SK-N-SH (cell line): ENCODE measurements around the gene MCTP1. TPM values are rescaled to one million over a fixed set of nuclear protein-coding genes. Genes with fewer than 3 reads are reported as not detected.

Source experiments
- CTCF ChIA-PET: fragments of 300-600, 350-600 bp; formaldehyde crosslinking; extraction: SDS; loops from one replicate; lab custom pipeline; 2021; lab: Yijun Ruan, JAX
- POLR2A ChIA-PET: fragments of 350-600 bp; sonication (Branson Sonifier 250); formaldehyde crosslinking; extraction: SDS; loops from one replicate; lab custom pipeline; 2020; ENCODE audit warnings: antibody characterized with exemption, inconsistent platforms; lab: Yijun Ruan, JAX
- DNase-seq: peaks from one replicate; pipeline ENCODE4 v3.0.0; 2012
- H2AFZ ChIP-seq: fragments of 200-600 bp; sonication (generic); 2 replicates; pipeline ENCODE4 v1.8.1; 2016; ENCODE audit warnings: antibody characterized with exemption, mild to moderate bottlenecking, low read depth
- H3F3A ChIP-seq: fragments of 200-600 bp; sonication (generic); replicated peaks from 2 replicates; pipeline ENCODE3; 2016; ENCODE audit warnings: antibody characterized with exemption, mild to moderate bottlenecking; ENCODE audit not compliant: insufficient read depth
- H3K27ac ChIP-seq, 2 experiments: fragments of 200-500 bp in 1 of 2; fragments of 200-600 bp in 1 of 2; sonication (Bioruptor generic) in 1 of 2; sonication (generic), shearing (Covaris generic) in 1 of 2; 2 replicates each; pipeline versions ENCODE4 v1.5.1 to v1.6.1; 2014 to 2016; ENCODE audit warnings: low read depth in 2 of 2, inconsistent platforms in 1 of 2, low read length in 1 of 2, mild to moderate bottlenecking in 1 of 2, mixed read lengths in 1 of 2
- H3K27me3 ChIP-seq: fragments of 200-600 bp; sonication (generic), shearing (Covaris generic); 2 replicates; pipeline ENCODE4 v1.6.1; 2016; ENCODE audit warnings: mixed run types; ENCODE audit not compliant: insufficient read depth
- H3K36me3 ChIP-seq, 2 experiments: fragments of 200-500 bp in 1 of 2; fragments of 200-600 bp in 1 of 2; sonication (Bioruptor generic) in 1 of 2; sonication (generic) in 1 of 2; replicated peaks in 1 of 2; 2 replicates each; pipeline versions ENCODE3 to v1.5.1; 2014 to 2016; ENCODE audit warnings: low read length in 1 of 2, mild to moderate bottlenecking in 1 of 2; ENCODE audit not compliant: insufficient read depth in 2 of 2, control insufficient read depth in 1 of 2
- H3K4me1 ChIP-seq, 2 experiments: fragments of 200-500 bp in 1 of 2; fragments of 200-600 bp in 1 of 2; sonication (Bioruptor generic) in 1 of 2; sonication (generic), shearing (Covaris generic) in 1 of 2; 2 replicates each; pipeline versions ENCODE4 v1.5.1 to v1.6.1; 2014 to 2016; ENCODE audit warnings: low read depth in 1 of 2, low read length in 1 of 2, mixed run types in 1 of 2; ENCODE audit not compliant: insufficient read depth in 2 of 2, control insufficient read depth in 1 of 2
- H3K4me2 ChIP-seq: fragments of 200-600 bp; sonication (generic), shearing (Covaris generic); 2 replicates; pipeline ENCODE4 v1.6.1; 2017; ENCODE audit warnings: mixed run types
- H3K4me3 ChIP-seq, 2 experiments: fragments of 200-500 bp in 1 of 2; fragments of 200-600 bp in 1 of 2; sonication (Bioruptor generic) in 1 of 2; sonication (generic), shearing (Covaris generic) in 1 of 2; 2 replicates each; pipeline versions ENCODE4 v1.5.1 to v1.8.1; 2014 to 2016; ENCODE audit warnings: low read depth in 2 of 2, inconsistent platforms in 1 of 2, low read length in 1 of 2, mild to moderate bottlenecking in 1 of 2, mixed read lengths in 1 of 2, moderate library complexity in 1 of 2
- H3K79me2 ChIP-seq: fragments of 200-600 bp; sonication (generic); 2 replicates; pipeline ENCODE4 v1.8.1; 2017; ENCODE audit warnings: mild to moderate bottlenecking; ENCODE audit not compliant: insufficient read depth
- H3K9ac ChIP-seq: fragments of 200-600 bp; sonication (generic); 2 replicates; pipeline ENCODE4 v1.6.1; 2017; ENCODE audit warnings: mixed run types
- H3K9me2 ChIP-seq: fragments of 200-600 bp; sonication (generic); 2 replicates; pipeline ENCODE4 v1.6.1; 2017; ENCODE audit warnings: mixed run types
- H3K9me3 ChIP-seq: fragments of 200-600 bp; sonication (generic); 2 replicates; pipeline ENCODE4 v1.6.1; 2017; ENCODE audit warnings: mixed run types, mild to moderate bottlenecking, moderate library complexity
- H4K20me1 ChIP-seq: fragments of 200-600 bp; sonication (generic); 2 replicates; pipeline ENCODE4 v1.6.1; 2017; ENCODE audit warnings: mild to moderate bottlenecking, mixed run types; ENCODE audit not compliant: insufficient read depth
- FOSL2 ChIP-seq: IDR thresholded peaks from 2 replicates; pipeline ENCODE4 v1.4.0; 2012; ENCODE audit warnings: low read depth, mild to moderate bottlenecking, moderate library complexity, borderline replicate concordance
- FOXJ3 ChIP-seq: sonication (generic); formaldehyde crosslinking; IDR thresholded peaks from 2 replicates; pipeline ENCODE4 v1.5.1; 2020; ENCODE audit warnings: mild to moderate bottlenecking, missing genetic modification reagents
- GABPA ChIP-seq: IDR thresholded peaks from 2 replicates; pipeline ENCODE4 v1.4.0; 2012; ENCODE audit warnings: low read depth, mild to moderate bottlenecking
- GATA2 ChIP-seq: sonication (generic); formaldehyde crosslinking; IDR thresholded peaks from 2 replicates; pipeline ENCODE4 v1.5.0; 2020; ENCODE audit warnings: mild to moderate bottlenecking, missing genetic modification reagents
- JUND ChIP-seq: IDR thresholded peaks from 2 replicates; pipeline ENCODE4 v1.4.0; 2012
- POLR2AphosphoS5 ChIP-seq: IDR thresholded peaks from 2 replicates; pipeline ENCODE4 v1.6.1; 2012; ENCODE audit warnings: low read depth, low read length
- RFX5 ChIP-seq: IDR thresholded peaks from 2 replicates; pipeline ENCODE4 v1.6.1; 2012; ENCODE audit warnings: mild to moderate bottlenecking, improper control_type of control experiment, low read length
- TAF1 ChIP-seq: IDR thresholded peaks from 2 replicates; pipeline ENCODE4 v1.6.1; 2012; ENCODE audit warnings: low read depth, mild to moderate bottlenecking, low read length, moderate library complexity, borderline replicate concordance
- WGBS: methylation state at CpG from one replicate; pipeline ENCODE4 v1.1.6; 2017; ENCODE audit warnings: low lambda C conversion rate; 5-methylcytosine and 5-hydroxymethylcytosine counted together
- polyA plus RNA-seq, 3 experiments: library from polyadenylated mRNA; depleted of rRNA; stranded (reverse); fragments of >200 nt; gene quantifications; 2 replicates each; pipeline ENCODE4 v1.2.3, GENCODE V29; 2012
- TF ChIP-seq, protein P1 (sequence below): IDR thresholded peaks from 2 replicates; pipeline ENCODE4 v1.4.0; 2012; ENCODE audit warnings: low read depth, borderline replicate concordance
- TF ChIP-seq, protein P2 (sequence below): IDR thresholded peaks from 2 replicates; pipeline ENCODE4 v1.4.0; 2012; ENCODE audit warnings: low read depth, borderline replicate concordance
- TF ChIP-seq, protein P3 (sequence below): IDR thresholded peaks from 2 replicates; pipeline ENCODE4; 2012

MCTP1 gene
- polyA plus RNA-seq, 1 of the 3 experiments (the other 2 are of a cell fraction): 0.53 TPM

DNA sequence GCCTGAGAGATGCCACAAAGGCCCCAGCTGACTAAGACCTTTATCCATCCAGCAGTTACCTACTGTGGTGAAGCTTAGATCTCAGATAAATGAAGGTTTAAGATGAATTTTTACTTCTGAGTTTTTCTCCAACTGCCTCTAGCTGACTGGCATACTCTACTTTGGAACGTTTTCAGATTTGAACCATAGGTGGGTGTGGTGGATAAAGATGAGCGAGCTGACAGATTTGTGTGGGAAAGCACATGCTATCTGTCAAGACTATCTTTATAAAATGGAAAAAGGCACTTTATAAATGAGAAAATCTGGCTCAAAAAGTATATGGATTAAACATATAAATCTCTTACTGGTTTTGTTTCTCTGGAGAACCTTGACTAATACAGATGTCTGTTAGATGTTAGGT is 160.8 kb downstream of the MCTP1 start:
- Histone ChIP-seq H4K20me1 (no peaks in the 10 kb centered on the region), H3K4me2 (no peak overlapping the region), H3K9ac (no peak overlapping the region), H3K4me3 (no peak overlapping the region), H3K79me2 (no peaks in the 10 kb centered on the region), H3K27ac (no peak overlapping the region), H3K9me3 (no peaks in the 10 kb centered on the region)
- ChIA-PET CTCF (no interaction called here), POLR2A (no interaction called here)
- WGBS: 5% methylated on average over 2 of the region's 2 CpGs
- TF ChIP-seq POLR2AphosphoS5 (no peak), FOXJ3 (CRISPR knock-in tag) (no peak), GABPA (no peak), JUND (no peak), GATA2 (CRISPR knock-in tag) (no peak), FOSL2 (no peak), TAF1 (no peak)
- TF ChIP-seq, protein P1, sequence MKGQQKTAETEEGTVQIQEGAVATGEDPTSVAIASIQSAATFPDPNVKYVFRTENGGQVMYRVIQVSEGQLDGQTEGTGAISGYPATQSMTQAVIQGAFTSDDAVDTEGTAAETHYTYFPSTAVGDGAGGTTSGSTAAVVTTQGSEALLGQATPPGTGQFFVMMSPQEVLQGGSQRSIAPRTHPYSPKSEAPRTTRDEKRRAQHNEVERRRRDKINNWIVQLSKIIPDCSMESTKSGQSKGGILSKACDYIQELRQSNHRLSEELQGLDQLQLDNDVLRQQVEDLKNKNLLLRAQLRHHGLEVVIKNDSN: no peak
- TF ChIP-seq, protein P2, sequence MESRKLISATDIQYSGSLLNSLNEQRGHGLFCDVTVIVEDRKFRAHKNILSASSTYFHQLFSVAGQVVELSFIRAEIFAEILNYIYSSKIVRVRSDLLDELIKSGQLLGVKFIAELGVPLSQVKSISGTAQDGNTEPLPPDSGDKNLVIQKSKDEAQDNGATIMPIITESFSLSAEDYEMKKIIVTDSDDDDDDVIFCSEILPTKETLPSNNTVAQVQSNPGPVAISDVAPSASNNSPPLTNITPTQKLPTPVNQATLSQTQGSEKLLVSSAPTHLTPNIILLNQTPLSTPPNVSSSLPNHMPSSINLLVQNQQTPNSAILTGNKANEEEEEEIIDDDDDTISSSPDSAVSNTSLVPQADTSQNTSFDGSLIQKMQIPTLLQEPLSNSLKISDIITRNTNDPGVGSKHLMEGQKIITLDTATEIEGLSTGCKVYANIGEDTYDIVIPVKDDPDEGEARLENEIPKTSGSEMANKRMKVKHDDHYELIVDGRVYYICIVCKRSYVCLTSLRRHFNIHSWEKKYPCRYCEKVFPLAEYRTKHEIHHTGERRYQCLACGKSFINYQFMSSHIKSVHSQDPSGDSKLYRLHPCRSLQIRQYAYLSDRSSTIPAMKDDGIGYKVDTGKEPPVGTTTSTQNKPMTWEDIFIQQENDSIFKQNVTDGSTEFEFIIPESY: no peak
- TF ChIP-seq, protein P3, sequence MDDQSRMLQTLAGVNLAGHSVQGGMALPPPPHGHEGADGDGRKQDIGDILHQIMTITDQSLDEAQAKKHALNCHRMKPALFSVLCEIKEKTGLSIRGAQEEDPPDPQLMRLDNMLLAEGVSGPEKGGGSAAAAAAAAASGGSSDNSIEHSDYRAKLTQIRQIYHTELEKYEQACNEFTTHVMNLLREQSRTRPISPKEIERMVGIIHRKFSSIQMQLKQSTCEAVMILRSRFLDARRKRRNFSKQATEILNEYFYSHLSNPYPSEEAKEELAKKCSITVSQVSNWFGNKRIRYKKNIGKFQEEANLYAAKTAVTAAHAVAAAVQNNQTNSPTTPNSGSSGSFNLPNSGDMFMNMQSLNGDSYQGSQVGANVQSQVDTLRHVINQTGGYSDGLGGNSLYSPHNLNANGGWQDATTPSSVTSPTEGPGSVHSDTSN: no peak
- TF ChIP-seq, all 33 proteins: peak for 0
- no peaks in the 10 kb centered on the region for H3K36me3 ChIP-seq
- peaks cover 13% of the 10 kb centered on the region; the same call in 1 of the 2 replicates for H3K27me3 ChIP-seq
- H3K4me1 ChIP-seq: no peaks in the 10 kb centered on the region
- H2AFZ ChIP-seq: no peak overlapping the region
- no peak for DNase-seq
- no peaks in the 10 kb centered on the region for H3K9me2 ChIP-seq
- no peaks in the 10 kb centered on the region for H3F3A ChIP-seq

DNA sequence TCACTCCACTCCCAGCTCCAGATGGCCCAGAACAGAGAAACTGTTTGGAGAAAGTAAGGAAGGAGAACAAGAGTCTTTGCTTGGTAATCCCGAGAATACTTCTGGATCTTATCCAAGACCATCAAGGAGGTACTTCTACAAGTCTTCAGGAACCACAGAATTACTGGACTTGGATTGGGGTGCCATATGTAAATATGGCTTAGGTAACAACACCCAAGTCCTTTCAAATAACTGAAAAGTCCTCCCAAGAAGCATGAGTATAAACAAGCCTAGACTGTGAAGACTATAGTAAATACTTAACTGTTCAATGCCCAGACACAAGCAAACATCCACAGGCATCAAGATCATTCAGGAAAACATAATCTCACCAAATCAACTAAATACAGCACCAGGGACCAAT is 170.0 kb downstream of the MCTP1 start:
- Histone ChIP-seq H3F3A (no peaks in the 10 kb centered on the region), H3K9ac (no peak overlapping the region), H3K4me2 (no peak overlapping the region), H3K36me3 (no peaks in the 10 kb centered on the region), H3K27ac (no peak overlapping the region), H2AFZ (no peak overlapping the region), H3K9me3 (no peaks in the 10 kb centered on the region), H3K4me1 (no peaks in the 10 kb centered on the region), H4K20me1 (no peaks in the 10 kb centered on the region), H3K79me2 (no peaks in the 10 kb centered on the region), H3K9me2 (no peaks in the 10 kb centered on the region), H3K4me3 (no peak overlapping the region), H3K27me3 (no peaks in the 10 kb centered on the region)
- TF ChIP-seq, protein P3: no peak
- no peak for TF ChIP-seq RFX5
- no peak for DNase-seq
- ChIA-PET POLR2A (no interaction called here), CTCF (no interaction called here)
- 0% methylated on average over 1 of the region's 1 CpG for WGBS
